GM21367 (cell line): ENCODE measurements around the gene CEP70.
"Not testable (repeated sequence)": the region's sequence is repeated elsewhere in the genome, so short reads cannot be mapped to it uniquely, and the experiment has no call there.

ENCODE experiments used
- ATAC-seq: cut with Tn5 transposase; IDR thresholded peaks from one replicate; pipeline ENCODE4 v1.9.1; 2021; ENCODE audit not compliant: unreplicated experiment

CEP70 gene

DNA sequence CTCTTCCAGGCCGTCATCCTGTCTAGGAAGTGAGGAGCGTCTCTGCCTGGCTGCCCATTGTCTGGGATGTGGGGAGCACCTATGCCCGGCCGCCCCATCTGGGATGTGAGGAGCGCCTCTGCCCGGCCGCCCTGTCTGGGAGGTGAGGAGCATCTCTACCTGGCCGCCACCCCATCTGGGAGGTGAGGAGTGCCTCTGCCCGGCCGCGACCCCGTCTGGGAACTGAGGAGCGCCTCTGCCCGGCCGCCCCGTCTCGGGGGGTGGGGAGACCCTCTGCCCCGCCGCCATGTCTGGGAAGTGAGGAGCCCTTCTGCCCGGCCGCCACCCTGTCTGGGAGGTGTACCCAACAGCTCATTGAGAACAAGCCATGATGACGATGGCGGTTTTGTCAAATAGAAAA is 72.6 kb downstream of the CEP70 start:
- not testable (repeated sequence) for ATAC-seq

DNA sequence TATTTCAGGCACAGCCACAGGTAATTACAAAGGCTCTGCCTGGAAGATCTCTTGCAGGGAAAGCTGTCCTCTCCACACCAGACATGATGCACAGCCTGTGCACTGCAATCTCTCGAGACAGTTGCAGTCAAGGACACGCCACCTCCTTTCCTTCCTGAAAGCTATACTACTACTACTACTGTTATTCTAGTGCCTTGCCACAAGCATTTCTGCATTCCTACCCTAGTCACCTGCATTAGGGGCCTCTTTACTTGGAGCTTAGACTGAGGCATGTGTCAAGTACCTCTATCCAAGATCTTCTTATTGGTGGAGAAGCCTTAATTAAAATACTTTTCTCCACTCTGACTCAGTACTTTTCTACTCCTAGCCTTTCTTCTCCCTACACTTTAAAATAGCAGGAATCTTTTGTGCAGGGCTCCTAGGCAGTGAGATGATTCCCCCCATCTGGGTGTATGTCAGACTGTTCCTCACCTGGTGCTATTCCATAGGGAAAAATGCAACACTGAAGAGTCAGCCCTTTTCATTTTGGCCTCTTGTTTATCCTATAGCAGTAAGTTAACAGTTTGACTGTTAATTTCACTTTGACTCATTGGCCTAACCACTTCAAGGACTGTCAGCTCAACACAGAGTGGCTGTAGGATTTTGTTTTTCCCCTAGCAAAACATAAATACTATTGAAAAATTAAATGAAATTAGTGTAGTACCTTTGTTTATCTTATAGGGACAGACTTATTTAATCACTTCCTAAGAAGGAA is 80.8 kb downstream of the CEP70 start:
- ATAC-seq = no peak

DNA sequence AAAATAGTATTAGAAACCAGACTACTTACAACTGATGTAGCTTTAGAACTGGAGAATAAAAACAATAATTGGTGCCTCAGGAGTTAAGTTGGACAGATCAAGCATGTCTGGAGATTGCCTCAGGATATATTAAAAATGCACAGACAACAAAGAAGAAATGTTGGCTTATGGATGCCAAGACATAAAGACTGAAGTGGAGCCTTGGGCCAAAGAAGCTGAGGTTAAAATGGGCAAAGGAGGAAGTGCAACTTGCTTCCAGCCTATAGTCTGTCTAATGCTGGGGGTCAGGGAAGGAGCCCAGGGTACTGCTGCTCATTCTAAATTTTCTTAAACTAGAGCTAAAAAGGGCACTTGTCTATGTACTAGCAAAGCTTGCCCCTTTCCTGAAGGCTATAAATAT is 82.1 kb downstream of the CEP70 start:
- no peak for ATAC-seq

DNA sequence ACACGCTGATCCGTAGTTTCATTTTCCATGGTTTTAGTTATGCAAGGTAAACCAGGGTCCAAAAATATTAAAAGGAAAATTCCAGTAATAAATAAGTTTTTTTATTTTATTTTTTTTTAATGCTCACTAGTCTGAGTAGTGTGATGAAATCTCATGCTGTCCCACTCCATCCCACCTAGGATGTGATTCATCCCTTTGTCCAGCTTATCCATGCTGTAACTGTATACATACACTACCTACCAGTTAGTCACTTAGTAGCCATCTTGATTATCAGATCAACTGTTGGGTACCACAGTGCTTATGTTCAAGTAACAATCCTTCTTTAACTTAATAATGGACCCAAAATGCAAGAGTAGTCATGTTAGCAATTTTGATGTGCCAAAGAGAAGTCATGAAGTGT is 84.5 kb downstream of the CEP70 start:
- no peak for ATAC-seq

DNA sequence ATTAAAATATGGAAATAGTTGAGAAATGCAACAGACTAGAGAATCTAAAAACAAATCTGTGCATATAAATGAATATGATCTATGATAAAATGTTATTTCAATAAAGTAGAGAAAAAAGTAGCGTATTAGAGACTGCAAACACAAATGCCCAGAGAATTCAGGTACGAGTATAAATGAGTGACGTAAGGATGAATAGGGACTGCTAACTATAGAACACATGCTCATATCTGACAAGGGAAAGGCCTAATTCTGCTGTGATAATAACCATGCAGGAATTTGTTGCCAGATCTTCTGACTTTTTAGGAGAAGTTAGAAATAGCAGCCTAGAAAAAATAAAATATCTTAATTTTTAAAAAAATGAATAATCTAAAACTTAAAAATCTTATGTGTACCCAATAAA is 86.5 kb downstream of the CEP70 start:
- ATAC-seq = no peak

DNA sequence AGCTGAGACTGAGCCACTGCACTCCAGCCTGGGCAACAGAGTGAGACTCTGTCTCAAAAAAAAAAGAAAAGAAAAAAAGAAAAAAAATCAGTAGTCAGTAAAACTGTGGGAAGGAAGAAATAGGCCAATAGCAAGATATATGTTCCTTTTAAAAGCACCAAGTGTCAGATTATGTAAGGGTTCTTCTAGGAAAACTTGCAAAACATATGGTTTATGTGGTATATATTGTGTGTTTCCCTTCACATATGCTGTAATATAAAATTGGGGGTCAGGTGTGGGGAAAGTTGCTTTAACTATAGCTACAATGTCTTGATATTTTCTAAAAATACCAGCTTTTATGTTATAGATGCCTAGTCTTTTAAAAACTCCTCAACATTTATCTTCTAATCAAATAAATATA is 95.1 kb downstream of the CEP70 start:
- no peak for ATAC-seq

DNA sequence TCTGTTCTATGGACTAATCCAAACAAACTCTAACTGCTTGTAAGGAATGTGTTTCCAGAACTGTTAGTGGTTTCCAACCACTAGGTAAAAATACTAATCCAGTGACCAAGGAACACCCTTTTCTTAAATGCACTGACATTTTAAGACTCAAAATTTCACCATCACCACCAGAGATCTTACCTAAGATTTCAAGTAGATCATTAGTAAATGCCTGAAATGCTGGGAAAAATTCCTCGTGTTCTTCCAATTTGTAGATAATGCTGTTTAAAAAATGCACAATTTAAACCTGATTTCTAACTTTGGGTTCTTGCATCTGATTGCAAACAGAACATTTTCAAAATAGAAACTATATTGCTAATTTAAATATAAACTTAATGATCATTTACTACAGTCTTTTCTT is 96.2 kb downstream of the CEP70 start:
- no peak for ATAC-seq

DNA sequence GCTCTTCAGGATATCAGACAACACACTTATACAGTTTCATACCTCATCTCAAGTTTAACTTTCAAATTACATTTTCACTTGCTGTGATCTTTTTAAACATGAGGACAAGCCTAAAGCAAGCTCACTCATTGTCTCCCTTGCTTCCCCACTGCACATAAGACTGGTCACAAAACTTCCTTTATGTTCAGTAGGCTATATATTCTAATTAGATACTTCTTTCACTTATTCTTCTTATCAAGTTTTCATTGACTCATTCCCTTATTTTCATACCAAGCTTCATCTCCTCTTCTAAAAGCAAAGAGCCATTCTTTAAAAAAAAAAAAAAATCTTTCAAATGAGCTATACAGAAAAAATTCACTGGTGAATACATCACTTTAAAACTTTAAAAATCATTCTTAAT is 97.0 kb downstream of the CEP70 start:
- ATAC-seq = no peak

DNA sequence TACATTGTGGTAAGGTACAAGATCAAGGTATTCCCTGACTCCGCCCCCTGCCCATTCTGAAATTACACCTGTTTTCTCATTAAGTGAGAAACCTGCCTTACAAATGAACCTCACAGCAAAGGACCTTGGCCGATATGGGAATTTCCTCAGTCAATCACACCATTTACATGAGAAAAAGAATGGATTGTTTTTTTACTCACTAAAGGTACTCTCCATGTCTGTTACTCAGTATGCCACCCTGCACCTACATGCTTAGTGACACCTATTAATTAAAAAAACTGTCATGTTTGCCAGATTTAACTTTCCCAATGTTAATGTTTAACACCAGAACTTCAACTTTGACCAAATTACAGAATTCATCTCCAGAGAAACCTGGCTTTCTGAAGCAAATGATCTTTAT is 97.6 kb downstream of the CEP70 start:
- ATAC-seq = no peak

DNA sequence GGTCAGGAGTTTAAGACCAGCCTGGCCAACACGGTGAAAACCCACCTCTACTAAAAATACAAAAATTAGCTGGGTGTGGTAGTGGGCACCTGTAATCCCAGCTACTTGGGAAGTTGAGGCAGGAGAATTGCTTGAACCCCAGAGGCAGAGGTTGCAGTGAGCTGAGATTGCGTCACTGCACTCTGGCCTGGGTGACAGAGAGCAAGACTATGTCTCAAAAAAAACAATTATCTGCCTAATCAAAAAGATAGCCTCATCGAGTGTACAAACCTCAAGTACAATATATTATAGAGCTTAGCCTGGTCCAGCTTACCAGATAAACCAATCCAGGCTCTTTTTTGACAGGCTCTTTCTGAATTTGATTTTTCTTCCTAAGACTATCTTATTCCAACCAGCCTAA is 98.4 kb downstream of the CEP70 start:
- ATAC-seq = not testable (repeated sequence)

DNA sequence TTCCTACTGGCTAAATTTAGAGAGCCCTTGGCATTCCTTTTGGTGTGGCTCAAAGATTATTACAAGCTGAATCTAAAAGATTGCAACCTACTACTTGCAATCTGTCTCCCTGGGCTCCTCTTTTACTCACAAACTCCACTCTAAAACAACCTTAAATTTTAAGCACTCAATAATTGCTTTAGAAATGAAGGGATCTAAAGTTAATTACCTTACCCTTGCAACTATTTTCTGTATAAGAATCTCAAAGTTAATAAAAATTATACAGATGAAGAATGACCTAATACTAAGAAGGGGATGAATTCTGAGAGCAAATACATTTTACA is 99.5 kb downstream of the CEP70 start:
- ATAC-seq = no peak

DNA sequence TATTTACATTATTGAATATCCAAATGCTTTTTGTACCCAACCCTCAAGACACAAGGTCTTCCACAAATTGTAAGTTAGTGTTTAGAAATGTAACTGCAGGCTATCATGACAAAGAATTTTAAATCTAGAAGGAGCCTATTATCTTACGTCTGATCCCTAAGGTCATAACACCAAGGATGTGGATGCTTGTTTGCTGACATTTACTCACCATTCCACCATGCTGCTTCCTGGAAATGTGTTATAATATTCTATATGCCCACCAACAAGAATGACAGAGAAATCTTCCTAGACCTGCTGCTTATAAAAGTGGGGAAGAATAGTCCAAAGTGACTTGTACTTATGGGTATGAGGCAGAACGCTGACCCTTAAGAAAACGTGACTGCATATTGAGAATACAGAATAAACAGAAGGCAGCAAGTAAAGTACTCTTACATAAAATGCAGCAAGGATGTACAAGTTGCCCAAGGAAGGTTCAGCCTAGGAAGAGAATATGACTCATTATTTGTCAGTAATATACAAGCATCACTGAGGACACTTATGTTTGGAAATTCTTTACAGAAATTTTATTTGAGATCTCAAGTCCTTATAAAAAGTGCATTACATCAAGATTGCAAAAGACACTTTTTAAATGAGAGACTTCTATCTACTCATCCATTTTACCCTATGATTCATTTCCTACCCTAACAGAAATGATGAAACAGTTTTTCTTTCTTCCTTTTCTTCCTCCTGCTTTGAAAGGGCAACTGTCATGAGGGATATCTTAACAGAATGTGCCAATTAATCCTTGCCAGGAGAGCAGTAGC is 100.1 kb downstream of the CEP70 start:
- no peak for ATAC-seq

DNA sequence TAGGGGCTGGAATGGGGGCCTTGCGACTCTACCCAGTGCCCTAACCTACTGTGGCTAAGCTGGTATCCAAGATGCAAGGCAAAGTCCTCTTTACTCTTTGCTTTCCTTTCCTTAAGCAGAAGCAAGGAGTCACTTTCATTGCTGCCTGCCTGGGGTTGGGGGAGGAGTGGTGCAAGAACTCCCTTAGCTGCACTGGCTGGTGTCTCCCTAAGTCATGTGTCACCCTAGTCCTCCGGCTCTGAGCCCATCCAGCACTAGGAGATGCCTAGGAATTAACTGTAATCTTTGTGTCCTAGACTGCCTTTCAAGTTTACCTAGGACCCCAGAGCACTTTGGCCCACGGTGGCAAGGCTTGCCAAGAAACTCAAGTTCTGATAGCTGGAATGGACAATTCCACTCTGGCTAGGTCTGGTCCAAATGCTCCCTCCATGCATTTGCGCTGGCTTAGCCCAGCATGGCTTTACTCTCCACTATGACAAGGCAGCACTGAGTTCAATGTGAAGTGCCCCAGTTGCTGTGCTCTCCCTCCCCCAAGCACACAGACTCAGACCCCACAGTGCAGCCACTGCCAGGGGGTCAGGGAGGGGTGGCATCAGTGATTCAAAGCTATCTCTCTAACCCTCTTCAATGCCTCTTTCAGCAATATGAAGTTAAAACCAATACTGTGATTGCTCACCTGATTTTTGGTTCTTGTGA is 100.9 kb downstream of the CEP70 start:
- ATAC-seq = no peak

DNA sequence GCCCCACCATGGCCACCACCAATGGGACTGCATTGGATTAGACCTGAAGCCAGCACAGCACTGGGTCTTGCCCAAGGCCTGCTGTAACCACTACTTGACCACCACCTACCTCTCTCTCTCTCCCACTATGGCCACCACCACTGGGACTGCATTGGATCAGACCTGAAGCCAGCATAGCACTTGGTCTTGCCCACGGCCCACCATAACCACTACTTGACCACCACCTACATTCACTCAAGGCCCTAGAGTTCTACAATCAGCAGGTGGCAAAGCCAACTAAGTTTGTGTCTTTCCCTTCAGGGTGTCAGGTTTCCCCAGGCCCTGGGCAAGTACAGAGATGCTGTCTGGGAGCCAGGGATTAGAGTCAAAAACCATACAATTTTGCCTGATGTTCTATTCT is 102.1 kb downstream of the CEP70 start:
- ATAC-seq = no peak

DNA sequence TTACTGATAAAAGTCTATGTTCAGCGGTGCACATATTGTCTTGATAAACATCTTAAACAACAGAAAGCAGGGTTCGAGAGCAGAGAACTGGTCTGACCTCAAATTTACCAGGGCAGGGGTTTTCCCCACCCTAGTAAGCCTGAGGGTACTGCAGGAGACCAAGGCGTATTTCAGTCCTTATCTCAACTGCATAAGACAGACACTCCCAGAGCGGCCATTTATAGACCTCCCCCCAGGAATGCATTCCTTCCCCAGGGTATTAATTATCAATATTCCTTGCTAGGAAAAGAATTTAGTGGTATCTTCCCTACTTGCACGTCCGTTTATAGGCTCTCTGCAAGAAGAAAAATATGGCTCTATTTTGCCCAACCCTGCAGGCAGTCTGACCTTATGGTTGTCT is 107.5 kb downstream of the CEP70 start:
- ATAC-seq = not testable (repeated sequence)

DNA sequence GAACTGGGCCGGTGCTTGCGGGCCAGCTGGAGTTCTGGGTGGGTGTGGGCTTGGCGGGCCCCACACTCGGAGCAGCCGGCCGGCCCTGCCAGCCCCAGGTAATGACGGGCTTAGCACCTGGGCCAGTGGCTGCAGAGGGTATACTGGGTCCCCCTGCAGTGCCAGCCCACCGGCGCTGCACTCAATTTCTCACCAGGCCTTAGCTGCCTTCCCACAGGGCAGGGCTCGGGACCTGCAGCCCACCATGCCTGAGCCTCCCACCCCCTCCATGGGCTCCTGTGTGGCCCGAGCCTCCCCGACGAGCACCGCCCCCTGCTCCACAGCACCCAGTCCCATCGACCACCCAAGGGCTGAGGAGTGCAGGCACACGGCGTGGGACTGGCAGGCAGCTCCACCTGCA is 109.4 kb downstream of the CEP70 start:
- ATAC-seq = not testable (repeated sequence)

DNA sequence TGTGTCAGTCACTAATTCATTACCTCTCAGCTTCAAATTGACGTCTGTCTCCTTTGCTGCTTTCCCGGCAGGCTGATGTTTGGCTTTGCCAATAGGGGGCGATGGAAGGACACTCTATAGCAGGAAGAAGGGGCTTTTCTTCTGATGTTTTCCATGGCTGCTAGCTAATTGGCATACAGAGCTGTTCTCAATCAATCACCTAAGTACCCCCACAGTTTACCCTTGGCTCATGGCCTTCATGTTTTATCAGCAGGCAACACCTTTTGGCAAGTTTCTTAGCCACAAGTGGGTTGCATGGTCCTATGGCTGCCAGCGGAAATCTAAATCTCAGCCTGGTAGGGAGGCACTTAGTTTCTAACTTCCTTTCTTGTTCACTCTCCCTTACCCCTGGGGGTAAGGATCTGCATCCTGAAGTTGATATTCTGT is 114.6 kb downstream of the CEP70 start:
- no peak for ATAC-seq

DNA sequence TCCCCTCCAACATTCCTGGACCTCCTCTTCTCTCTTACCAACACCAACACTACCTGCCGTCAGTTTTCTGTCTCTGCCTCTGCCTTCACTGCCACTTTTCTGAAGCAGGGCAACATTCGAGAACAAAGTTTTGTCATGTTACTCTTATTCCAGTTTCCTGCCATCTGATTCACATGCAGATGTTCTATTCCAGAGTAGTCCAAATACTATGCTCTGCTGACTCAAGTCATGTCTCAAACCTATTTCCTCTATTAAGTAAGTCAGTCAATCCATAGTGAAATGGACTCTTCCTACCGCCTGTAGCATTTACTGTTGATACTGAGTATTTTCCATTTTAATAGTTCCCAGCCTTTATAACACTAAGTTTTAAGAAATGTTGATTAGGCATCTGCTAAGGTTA is 116.3 kb downstream of the CEP70 start:
- ATAC-seq = no peak

DNA sequence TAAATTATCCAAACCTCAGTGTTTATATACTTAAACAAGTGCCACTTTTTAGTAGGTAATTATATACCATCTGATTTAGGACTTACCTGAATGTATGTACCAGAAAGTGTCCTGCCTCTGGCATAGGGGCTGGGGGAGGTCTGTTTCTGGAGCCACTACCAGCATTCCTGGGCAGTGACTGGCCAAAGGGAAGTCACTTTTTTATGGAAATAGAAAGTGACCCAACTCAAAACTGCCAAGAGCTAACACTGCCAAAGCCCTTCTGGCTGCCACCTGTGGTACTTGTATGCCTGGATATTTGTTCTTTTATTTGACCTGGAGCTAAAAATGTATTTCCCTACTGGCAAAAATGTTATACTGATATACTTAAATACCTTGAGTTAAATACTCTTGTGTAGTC is 116.9 kb downstream of the CEP70 start:
- ATAC-seq = no peak

DNA sequence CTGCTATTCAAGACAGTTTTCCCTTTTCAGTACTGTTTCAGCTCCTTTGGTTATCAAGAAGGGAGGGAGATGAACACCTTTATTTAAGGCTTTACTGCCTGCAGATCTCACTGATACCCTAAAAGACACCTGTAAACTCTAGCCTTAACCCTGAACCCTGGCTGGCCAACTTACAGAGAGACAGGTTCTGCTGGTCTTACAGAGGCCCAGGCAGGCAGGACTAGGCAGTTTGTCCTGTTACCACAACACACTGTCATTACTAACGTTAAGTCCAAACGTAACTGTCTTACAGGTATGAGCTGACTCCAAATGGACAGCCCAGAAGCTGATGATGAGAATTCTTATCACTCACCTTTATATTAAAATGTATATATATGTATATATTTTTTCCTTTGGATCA is 117.5 kb downstream of the CEP70 start:
- no peak for ATAC-seq

DNA sequence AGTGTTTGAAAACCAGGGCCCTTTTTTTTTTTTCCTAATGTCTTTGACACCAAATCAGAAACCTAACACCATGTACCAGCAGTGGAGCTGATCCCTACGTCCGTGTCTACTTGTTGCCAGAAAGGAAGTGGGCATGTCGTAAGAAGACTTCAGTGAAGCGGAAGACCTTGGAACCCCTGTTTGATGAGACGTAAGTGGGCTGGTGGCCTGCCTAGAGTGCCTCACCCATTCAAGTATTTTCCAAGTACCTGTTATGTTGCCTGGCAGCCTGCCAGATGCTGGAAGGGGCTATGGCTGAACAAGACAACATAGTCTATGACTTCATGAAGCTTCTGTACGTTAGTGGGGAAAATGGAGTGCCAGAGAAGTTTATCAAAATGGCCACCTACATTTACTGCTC is 119.9 kb downstream of the CEP70 start:
- ATAC-seq = no peak

DNA sequence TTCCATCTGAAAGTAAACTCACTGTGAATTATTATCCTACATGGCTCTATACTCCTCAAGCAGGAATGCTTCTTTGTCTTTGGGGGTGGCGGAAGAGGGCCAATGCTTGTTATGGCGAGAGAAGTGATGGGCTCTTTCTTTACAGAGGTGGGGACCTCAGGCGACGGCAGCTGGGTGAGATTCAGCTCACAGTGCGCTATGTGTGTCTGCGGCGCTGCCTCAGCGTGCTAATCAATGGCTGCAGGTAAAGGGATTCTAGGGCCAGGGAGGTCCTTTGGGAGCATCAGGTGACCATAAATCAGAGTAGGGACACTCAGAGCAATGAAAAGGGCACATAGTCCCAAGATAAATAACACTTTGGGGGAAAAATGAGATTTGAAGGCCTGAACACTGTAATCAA is 120.7 kb downstream of the CEP70 start:
- no peak for ATAC-seq
